Dendritic cell treated with granulocyte-macrophage colony-stimulating factor and Interleukin-4, amounts not matched to agents 40 ng/mL and 50 ng/mL, for 4 days (primary cell): ENCODE measurements around the gene TMEM178B.

Experiments
- H3K27ac Mint-ChIP-seq: one replicate; pipeline ENCODE4 v1.8.0; 2022; ENCODE audit warnings: mild to moderate bottlenecking, mixed read lengths
- H3K27me3 Mint-ChIP-seq: one replicate; pipeline ENCODE4 v1.8.0; 2022; ENCODE audit warnings: mild to moderate bottlenecking, mixed read lengths
- H3K36me3 Mint-ChIP-seq: one replicate; pipeline ENCODE4 v1.8.0; 2022; ENCODE audit warnings: low read depth, mixed read lengths
- H3K4me1 Mint-ChIP-seq: one replicate; pipeline ENCODE4 v1.8.0; 2022; ENCODE audit warnings: low read depth, mixed read lengths
- H3K4me3 Mint-ChIP-seq: one replicate; pipeline ENCODE4 v1.8.0; 2022; ENCODE audit warnings: mild to moderate bottlenecking, moderate library complexity, mixed read lengths
- H3K9me3 Mint-ChIP-seq: one replicate; pipeline ENCODE4 v1.8.0; 2022; ENCODE audit warnings: mixed read lengths
- intact Hi-C: fragments of 100-400 bp; cut with micrococcal nuclease; formaldehyde crosslinking; loops from one replicate; pipeline ENCODE4 v1.15.0; 2022

The TMEM178B gene

DNA sequence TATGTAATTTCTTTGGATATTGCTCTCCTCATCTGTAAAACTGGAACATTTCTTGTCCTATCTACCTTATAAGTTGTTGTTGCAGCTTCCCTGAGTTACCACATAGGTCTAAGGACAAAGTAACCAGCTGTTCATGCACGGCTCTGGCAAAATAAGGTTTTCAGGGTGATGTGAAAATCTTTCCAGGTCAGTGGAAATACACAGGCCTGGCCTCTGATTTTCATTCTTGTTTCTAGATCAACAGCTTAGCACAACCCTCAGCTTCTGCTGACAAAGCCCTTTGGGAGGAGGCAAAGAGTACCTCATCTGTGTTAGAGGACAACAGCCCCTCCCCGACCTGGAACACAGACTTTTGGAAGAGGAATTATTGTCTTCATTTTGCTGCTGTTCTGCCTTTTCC is 359.8 kb downstream of the TMEM178B start:
- Mint-ChIP-seq H3K4me3 (no peak overlapping the region), H3K27ac (no peak overlapping the region), H3K27me3 (peaks cover 13% of the 10 kb centered on the region), H3K36me3 (no peaks in the 10 kb centered on the region), H3K4me1 (no peaks in the 10 kb centered on the region), H3K9me3 (no peaks in the 10 kb centered on the region)
- intact Hi-C loops, result no loop called here

DNA sequence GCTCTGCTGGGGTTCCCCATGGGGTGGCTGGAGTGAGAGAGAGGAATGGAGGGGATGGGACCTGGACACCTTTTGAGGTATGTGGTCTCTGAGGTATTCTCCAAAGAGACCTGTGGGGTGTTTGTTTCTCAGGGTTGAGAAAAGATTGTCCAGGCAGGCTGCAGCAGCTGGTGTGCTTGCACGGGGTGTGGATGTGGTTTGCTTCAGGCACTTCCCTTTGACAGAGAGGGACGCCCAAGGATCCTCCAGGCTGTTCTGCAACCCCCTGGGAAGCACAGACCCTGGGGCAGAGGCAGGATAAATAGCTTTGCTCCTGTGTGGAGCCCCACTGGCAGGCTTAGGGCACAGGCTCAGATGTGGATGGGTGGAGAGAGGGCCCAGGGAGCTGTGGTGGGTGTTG is 362.3 kb downstream of the TMEM178B start:
- intact Hi-C loops, result no loop called here
- Mint-ChIP-seq H3K9me3 (no peaks in the 10 kb centered on the region), H3K36me3 (no peaks in the 10 kb centered on the region), H3K27ac (no peak overlapping the region), H3K4me3 (no peak overlapping the region), H3K4me1 (no peaks in the 10 kb centered on the region), H3K27me3 (peaks cover 7% of the 10 kb centered on the region)

DNA sequence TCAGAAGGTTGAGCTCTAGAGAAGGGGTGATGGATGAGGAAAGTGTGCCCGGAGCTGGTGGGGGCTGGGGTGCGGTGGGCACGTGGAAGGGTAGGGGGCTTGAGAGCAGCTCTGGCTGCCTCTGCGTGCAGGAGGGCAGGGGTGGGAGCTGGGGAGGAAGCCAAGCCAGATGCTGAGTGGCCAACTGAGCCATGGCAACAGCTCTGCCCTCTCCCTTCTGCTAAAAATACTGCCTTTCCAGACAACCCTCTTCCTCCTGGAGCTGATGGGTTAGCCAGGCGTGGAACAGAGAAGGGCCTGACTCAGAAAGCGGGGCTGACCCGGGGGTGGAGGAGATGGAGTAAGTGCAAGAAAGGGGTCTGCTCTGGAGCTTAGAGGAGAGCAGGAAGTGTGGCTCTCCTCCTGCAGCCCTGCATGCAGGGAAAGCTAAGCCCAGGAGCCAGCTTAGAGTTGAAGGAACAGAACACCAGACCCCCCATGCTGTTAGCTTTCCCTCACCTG is 362.8 kb downstream of the TMEM178B start:
- H3K4me3 Mint-ChIP-seq, result no peak overlapping the region
- H3K27me3 Mint-ChIP-seq, result peaks cover 7% of the 10 kb centered on the region
- intact Hi-C loops, result no loop called here
- H3K9me3 Mint-ChIP-seq, result no peaks in the 10 kb centered on the region
- no peaks in the 10 kb centered on the region for H3K4me1 Mint-ChIP-seq
- H3K27ac Mint-ChIP-seq, result no peak overlapping the region
- H3K36me3 Mint-ChIP-seq, result no peaks in the 10 kb centered on the region

GRCh38 chr7:141439164-141439563 is 365.3 kb downstream of the TMEM178B start:
- Mint-ChIP-seq H3K4me1 (no peaks in the 10 kb centered on the region), H3K9me3 (no peaks in the 10 kb centered on the region), H3K27me3 (peaks cover 2% of the 10 kb centered on the region), H3K4me3 (no peak overlapping the region), H3K36me3 (no peaks in the 10 kb centered on the region), H3K27ac (no peak overlapping the region)
- intact Hi-C loops, result no loop called here

DNA sequence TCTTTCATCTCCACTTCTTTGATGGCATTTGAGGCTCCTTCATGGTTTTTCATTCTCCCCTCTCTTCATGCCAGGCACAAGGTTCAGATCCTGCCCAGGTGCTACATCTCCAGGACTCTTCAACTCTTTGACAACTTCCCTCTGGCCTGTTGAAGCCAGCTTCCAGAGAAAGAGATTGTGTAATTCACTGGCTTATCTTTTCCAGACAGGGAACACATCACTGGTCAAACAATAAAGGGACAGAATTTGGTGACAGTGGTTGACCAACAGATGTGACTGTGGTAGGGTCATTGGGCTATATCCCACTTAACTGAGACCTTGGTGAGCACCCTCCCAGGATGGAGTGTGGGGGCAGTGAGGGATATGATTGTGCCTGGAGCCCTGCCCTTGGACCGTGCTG is 365.9 kb downstream of the TMEM178B start:
- H3K9me3 Mint-ChIP-seq, result no peaks in the 10 kb centered on the region
- no peaks in the 10 kb centered on the region for H3K4me1 Mint-ChIP-seq
- H3K27me3 Mint-ChIP-seq, result peaks cover 2% of the 10 kb centered on the region
- no peaks in the 10 kb centered on the region for H3K36me3 Mint-ChIP-seq
- H3K27ac Mint-ChIP-seq, result no peak overlapping the region
- intact Hi-C loops, result no loop called here
- H3K4me3 Mint-ChIP-seq, result no peak overlapping the region

DNA sequence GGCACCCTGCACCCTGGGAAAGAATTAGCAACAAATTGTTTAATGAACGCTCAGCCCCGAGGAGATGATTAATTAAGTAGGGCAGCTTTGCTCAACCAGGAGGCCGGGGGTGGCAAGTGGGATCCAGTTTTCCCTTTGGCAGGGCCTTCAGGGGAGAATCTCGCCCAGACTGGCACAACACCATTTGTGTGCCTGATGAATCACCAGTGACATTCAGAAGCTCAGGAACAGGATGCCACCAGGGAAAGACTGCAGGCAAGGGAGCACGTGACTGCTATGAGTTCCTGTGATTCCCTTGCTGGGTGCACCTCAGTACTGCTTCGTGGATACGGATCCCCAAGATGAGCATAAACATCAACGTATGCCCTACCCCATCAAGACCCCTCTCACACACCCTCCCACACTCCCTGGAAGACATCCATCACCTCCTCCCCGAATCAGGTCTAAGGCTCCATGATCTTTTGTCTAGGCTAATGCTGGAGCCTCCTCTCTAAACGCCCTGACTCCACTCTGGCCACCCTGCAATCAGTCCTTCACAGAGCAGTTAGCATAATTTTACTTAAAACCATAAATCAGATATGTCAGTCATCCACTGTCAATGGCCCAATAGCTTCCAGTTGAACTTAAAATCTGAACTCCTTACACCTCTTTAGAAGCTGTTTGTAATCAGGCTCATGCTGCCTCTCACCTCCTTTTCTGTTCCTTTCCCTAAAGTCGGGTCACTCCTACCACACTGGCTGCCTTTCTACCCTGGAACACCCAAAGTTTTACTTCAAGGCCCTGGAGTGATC is 368.2 kb downstream of the TMEM178B start:
- peaks cover 2% of the 10 kb centered on the region for H3K27me3 Mint-ChIP-seq
- intact Hi-C loops, result no loop called here

DNA sequence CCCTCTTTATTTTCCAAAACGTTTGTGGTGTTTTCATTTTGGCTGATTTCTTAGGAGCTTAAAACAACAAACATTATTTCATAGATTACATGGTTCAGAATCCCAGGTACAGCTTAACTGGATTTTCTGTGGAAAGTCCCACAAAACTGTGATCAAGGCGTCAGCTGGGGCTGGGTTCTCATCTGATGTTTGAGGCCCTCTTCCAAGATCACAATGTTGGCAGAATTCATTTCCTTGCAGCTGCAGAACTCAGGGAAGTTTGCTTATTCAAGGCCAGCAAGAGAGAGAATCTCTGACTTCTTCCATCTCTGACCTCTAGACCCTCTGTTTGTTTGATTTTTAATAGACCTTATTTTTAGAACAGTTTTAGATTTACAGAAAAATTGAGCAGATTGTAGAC is 368.9 kb downstream of the TMEM178B start:
- H3K4me3 Mint-ChIP-seq, result no peak overlapping the region
- no peaks in the 10 kb centered on the region for H3K4me1 Mint-ChIP-seq
- no peaks in the 10 kb centered on the region for H3K36me3 Mint-ChIP-seq
- H3K27me3 Mint-ChIP-seq, result peaks cover 2% of the 10 kb centered on the region
- no peaks in the 10 kb centered on the region for H3K9me3 Mint-ChIP-seq
- no peak overlapping the region for H3K27ac Mint-ChIP-seq
- intact Hi-C loops, result no loop called here

More for the DNA sequence above, 368.2 kb downstream of the TMEM178B start:
- H3K4me1 Mint-ChIP-seq, result no peaks in the 10 kb centered on the region
- no peaks in the 10 kb centered on the region for H3K9me3 Mint-ChIP-seq
- H3K36me3 Mint-ChIP-seq, result no peaks in the 10 kb centered on the region
- no peak overlapping the region for H3K27ac Mint-ChIP-seq
- H3K4me3 Mint-ChIP-seq, result no peak overlapping the region

- Mint-ChIP-seq H3K4me3 (no peak overlapping the region), H3K27ac (no peak overlapping the region), H3K4me1 (no peaks in the 10 kb centered on the region), H3K27me3 (peaks cover 2% of the 10 kb centered on the region), H3K9me3 (no peaks in the 10 kb centered on the region), H3K36me3 (no peaks in the 10 kb centered on the region)
- intact Hi-C loops, result no loop called here
Observed at GRCh38 chr7:141444961-141445360, 371.1 kb downstream of the TMEM178B start.

- Mint-ChIP-seq H3K4me3 (no peak overlapping the region), H3K4me1 (no peaks in the 10 kb centered on the region), H3K9me3 (no peaks in the 10 kb centered on the region), H3K36me3 (no peaks in the 10 kb centered on the region), H3K27me3 (peaks cover 4% of the 10 kb centered on the region), H3K27ac (no peak overlapping the region)
- intact Hi-C loops, result no loop called here
Observed at GRCh38 chr7:141451232-141451631, 377.4 kb downstream of the TMEM178B start.

DNA sequence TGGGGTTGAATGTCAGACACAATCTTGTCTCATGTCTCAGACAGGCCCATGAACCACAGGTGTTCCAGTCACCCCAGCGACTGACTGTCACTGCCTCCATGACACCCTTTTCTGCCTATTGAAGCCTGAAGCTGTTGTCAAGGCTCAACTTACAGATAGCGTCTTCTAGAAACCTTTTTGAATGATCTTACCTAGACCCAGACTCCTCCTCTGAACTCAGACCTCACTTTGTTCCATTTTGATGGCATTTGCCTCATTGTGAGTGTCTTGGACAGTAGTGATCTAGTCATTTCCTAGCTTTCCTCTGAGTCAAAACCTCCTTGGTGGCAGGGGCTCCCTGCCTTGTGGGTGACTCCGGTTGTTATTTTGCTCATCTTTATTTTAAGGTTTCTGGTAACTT is 379.0 kb downstream of the TMEM178B start:
- Mint-ChIP-seq H3K4me3 (no peak overlapping the region), H3K4me1 (no peaks in the 10 kb centered on the region), H3K36me3 (no peaks in the 10 kb centered on the region), H3K27ac (no peak overlapping the region), H3K9me3 (no peaks in the 10 kb centered on the region), H3K27me3 (peaks cover 6% of the 10 kb centered on the region)
- intact Hi-C loops, result no loop called here

GRCh38 chr7:141454338-141454737 is 380.5 kb downstream of the TMEM178B start:
- intact Hi-C loops, result no loop called here
- Mint-ChIP-seq H3K9me3 (no peaks in the 10 kb centered on the region), H3K27ac (no peak overlapping the region), H3K4me3 (no peak overlapping the region), H3K36me3 (no peaks in the 10 kb centered on the region), H3K27me3 (peaks cover 6% of the 10 kb centered on the region), H3K4me1 (no peaks in the 10 kb centered on the region)

DNA sequence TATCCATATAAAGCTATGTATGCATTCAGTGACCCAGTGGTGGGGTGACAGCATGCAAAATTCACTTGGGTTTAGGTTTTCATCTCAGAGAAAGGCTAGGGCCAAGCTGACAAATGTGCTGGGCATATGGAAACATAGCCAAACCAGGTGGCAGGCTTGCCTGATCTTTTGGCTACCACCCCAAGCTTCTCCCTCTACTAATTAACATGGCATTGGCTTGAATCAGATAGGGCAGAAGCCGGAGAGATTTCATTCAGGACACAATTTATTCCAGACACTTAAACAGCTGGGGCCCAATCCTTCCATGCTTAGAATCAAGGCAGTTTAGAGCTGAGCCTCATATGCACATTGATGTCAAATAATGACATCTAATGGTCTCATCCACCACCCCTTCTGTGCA is 381.9 kb downstream of the TMEM178B start:
- Mint-ChIP-seq H3K36me3 (no peaks in the 10 kb centered on the region), H3K4me3 (no peak overlapping the region), H3K9me3 (no peaks in the 10 kb centered on the region), H3K27ac (no peak overlapping the region), H3K27me3 (peaks cover 6% of the 10 kb centered on the region), H3K4me1 (no peaks in the 10 kb centered on the region)
- intact Hi-C loops, result no loop called here

DNA sequence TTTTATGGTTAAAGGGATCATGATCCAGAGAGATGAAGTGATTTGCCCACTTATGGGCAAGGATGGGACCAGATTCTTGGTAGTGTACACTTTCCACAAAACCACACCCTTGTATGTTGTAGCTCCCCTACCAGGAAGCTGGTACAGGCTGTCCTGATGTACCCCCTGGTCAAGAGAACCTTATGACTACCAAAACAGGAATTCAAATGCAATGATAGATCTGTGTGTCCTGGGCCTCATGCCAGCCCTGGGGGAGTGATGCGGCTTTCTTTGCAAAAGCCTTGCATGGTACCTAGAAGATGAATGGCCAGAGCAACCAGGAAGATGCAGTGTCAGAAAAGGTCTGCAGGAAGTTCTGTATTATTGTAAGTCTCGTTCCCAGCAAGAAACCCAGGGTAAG is 382.4 kb downstream of the TMEM178B start:
- no peaks in the 10 kb centered on the region for H3K4me1 Mint-ChIP-seq
- intact Hi-C loops, result no loop called here
- no peaks in the 10 kb centered on the region for H3K9me3 Mint-ChIP-seq
- H3K4me3 Mint-ChIP-seq, result no peak overlapping the region
- no peak overlapping the region for H3K27ac Mint-ChIP-seq
- H3K36me3 Mint-ChIP-seq, result no peaks in the 10 kb centered on the region
- H3K27me3 Mint-ChIP-seq, result peaks cover 6% of the 10 kb centered on the region

DNA sequence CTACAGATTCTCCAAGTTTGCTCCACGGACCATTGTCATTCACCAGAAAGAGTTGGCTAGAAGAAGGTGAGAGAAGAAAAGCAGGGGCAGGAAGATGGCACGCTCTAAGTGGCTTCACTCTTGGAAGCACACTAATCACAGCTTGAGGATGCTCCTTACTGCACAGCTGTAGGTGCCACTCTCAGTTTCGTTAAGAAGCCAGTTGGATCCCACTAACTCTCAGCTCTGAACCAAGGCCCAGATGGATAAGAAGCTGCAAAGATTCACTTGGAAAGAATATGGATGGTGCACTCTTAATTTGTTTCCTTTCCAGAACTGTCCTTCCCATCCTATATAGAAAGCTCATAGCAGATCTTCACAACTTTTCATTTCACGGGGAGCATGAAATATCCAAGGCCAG is 382.8 kb downstream of the TMEM178B start:
- Mint-ChIP-seq H3K27me3 (peaks cover 6% of the 10 kb centered on the region), H3K36me3 (no peaks in the 10 kb centered on the region), H3K4me3 (no peak overlapping the region), H3K4me1 (no peaks in the 10 kb centered on the region), H3K9me3 (no peaks in the 10 kb centered on the region), H3K27ac (no peak overlapping the region)
- intact Hi-C loops, result no loop called here
